Body of pancreas (tissue), 4 donors: ENCODE results near the gene TMEM128. TPM values are rescaled to one million over a fixed set of nuclear protein-coding genes. Genes with fewer than 3 reads are reported as not detected.

Experiments
- ATAC-seq: fragments of 150-250 bp; one replicate; pipeline ENCODE4 v1.9.1; 2016
- DNase-seq, 4 donors: peaks; one replicate each; pipeline ENCODE4 v3.0.0-alpha.2; 2019
- H3K27ac ChIP-seq, 4 donors: fragments of 200-600 bp; sonication (generic); 1 replicate in 3 of 4; 2 replicates in 1 of 4; pipeline versions ENCODE4 v1.5.1 to v1.6.1; 2016 to 2019; ENCODE audit warnings: mild to moderate bottlenecking in 1 of 4, mixed read lengths in 1 of 4, moderate library complexity in 1 of 4
- H3K27me3 ChIP-seq, 2 donors: fragments of 200-600 bp; sonication (generic); one replicate each; pipeline ENCODE4 v1.6.0; 2016; ENCODE audit warnings: mild to moderate bottlenecking in 1 of 2
- H3K36me3 ChIP-seq, 2 donors: fragments of 200-600 bp; sonication (generic); replicated peaks in 1 of 2; 2 replicates each; pipeline ENCODE4 v1.5.1; 2016; ENCODE audit warnings: low read depth in 2 of 2; ENCODE audit not compliant: insufficient read depth in 1 of 2
- H3K4me1 ChIP-seq: fragments of 200-600 bp; sonication (generic); one replicate; pipeline ENCODE4 v1.6.0; 2016
- H3K4me3 ChIP-seq, 2 donors: fragments of 200-600 bp; sonication (generic); 1 replicate in 1 of 2; 2 replicates in 1 of 2; pipeline ENCODE4 v1.5.1; 2016 to 2019
- H3K9me3 ChIP-seq, 3 donors: fragments of 200-600 bp; sonication (generic); 1 replicate in 2 of 3; 2 replicates in 1 of 3; pipeline ENCODE4 v1.5.1; 2016
- POLR2A ChIP-seq, 3 donors: fragments of 450-650 bp; IDR thresholded peaks; one replicate each; pipeline ENCODE4 v1.6.1; 2016; ENCODE audit warnings: antibody characterized with exemption in 3 of 3, mild to moderate bottlenecking in 2 of 3
- WGBS, 2 donors: methylation state at CpG; one replicate each; pipeline ENCODE4 v1.1.5; 2017; 5-methylcytosine and 5-hydroxymethylcytosine counted together
- intact Hi-C: fragments of 100-400 bp; cut with DNase I; formaldehyde crosslinking; loops from one replicate; pipeline ENCODE4 v1.15.1; 2023
- total RNA-seq, 2 donors: library from RNA; depleted of rRNA; stranded (reverse); fragments of >200 nt; gene quantifications; one replicate each; pipeline ENCODE4 v1.1.0, GENCODE V29; 2016
- TF ChIP-seq, protein P1 (sequence below), 7 experiments: fragments of 450-650 bp in 4 of 7; fragments of 200-600 bp in 3 of 7; sonication (generic) in 3 of 7; IDR thresholded peaks; one replicate each; pipeline ENCODE4 v1.5.1; 2016 to 2019; ENCODE audit warnings: antibody characterized with exemption in 7 of 7

TMEM128 gene
- total RNA-seq, 2 donors from 2014 or later, result 12.9 to 17.1 TPM

GRCh38 chr4:4289597-4289940, 41.5 kb upstream of the TMEM128 start:
- H3K4me1 ChIP-seq, result peaks cover 24% of the 10 kb centered on the region
- no peaks in the 10 kb centered on the region for H3K36me3 ChIP-seq
- 0 to 1% methylated on average over 6 to 10 of the region's 10 CpGs for WGBS, 2 donors
- DNase-seq (peak in 1 of 4 donors; percentile 20), ATAC-seq (no peak)
- H3K9me3 ChIP-seq, result no peaks in the 10 kb centered on the region
- TF ChIP-seq POLR2A (IDR thresholded peaks at IDR 0.05), result no peak
- TF ChIP-seq, protein P1, sequence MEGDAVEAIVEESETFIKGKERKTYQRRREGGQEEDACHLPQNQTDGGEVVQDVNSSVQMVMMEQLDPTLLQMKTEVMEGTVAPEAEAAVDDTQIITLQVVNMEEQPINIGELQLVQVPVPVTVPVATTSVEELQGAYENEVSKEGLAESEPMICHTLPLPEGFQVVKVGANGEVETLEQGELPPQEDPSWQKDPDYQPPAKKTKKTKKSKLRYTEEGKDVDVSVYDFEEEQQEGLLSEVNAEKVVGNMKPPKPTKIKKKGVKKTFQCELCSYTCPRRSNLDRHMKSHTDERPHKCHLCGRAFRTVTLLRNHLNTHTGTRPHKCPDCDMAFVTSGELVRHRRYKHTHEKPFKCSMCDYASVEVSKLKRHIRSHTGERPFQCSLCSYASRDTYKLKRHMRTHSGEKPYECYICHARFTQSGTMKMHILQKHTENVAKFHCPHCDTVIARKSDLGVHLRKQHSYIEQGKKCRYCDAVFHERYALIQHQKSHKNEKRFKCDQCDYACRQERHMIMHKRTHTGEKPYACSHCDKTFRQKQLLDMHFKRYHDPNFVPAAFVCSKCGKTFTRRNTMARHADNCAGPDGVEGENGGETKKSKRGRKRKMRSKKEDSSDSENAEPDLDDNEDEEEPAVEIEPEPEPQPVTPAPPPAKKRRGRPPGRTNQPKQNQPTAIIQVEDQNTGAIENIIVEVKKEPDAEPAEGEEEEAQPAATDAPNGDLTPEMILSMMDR (IDR thresholded peaks at IDR 0.05), result no peak
- peak overlapping the region in 3 of 4 donors; percentile 78 to 90 (median 85) for H3K27ac ChIP-seq
- intact Hi-C loops, result no loop called here
- no peaks in the 10 kb centered on the region for H3K27me3 ChIP-seq
- peak overlapping the region; percentile 74 to 79 for H3K4me3 ChIP-seq

GRCh38 chr4:4289055-4289454, 41.0 kb upstream of the TMEM128 start:
- peak overlapping the region in 1 of 2 donors; percentile 74 for H3K4me3 ChIP-seq
- no peak for ATAC-seq
- TF ChIP-seq POLR2A (IDR thresholded peaks at IDR 0.05), result no peak
- TF ChIP-seq, protein P1 (IDR thresholded peaks at IDR 0.05), result no peak
- 22 to 41% methylated on average over 3 of the region's 3 CpGs for WGBS, 2 donors
- intact Hi-C loops, result no loop called here
- no peaks in the 10 kb centered on the region for H3K36me3 ChIP-seq
- H3K27ac ChIP-seq, result no peak overlapping the region
- DNase-seq, result no peak
- H3K27me3 ChIP-seq, result no peaks in the 10 kb centered on the region
- H3K9me3 ChIP-seq, result no peaks in the 10 kb centered on the region
- peaks cover 24% of the 10 kb centered on the region for H3K4me1 ChIP-seq

GRCh38 chr4:4288098-4288497, 40.1 kb upstream of the TMEM128 start:
- Histone ChIP-seq H3K27ac (no peak overlapping the region), H3K27me3 (no peaks in the 10 kb centered on the region), H3K4me1 (peaks cover 24% of the 10 kb centered on the region), H3K36me3 (no peaks in the 10 kb centered on the region), H3K9me3 (no peaks in the 10 kb centered on the region), H3K4me3 (no peak overlapping the region)
- no peak for DNase-seq
- TF ChIP-seq, protein P1 (IDR thresholded peaks at IDR 0.05), result no peak
- no peak for TF ChIP-seq POLR2A (IDR thresholded peaks at IDR 0.05)
- no peak for ATAC-seq
- intact Hi-C loops, result no loop called here

DNA sequence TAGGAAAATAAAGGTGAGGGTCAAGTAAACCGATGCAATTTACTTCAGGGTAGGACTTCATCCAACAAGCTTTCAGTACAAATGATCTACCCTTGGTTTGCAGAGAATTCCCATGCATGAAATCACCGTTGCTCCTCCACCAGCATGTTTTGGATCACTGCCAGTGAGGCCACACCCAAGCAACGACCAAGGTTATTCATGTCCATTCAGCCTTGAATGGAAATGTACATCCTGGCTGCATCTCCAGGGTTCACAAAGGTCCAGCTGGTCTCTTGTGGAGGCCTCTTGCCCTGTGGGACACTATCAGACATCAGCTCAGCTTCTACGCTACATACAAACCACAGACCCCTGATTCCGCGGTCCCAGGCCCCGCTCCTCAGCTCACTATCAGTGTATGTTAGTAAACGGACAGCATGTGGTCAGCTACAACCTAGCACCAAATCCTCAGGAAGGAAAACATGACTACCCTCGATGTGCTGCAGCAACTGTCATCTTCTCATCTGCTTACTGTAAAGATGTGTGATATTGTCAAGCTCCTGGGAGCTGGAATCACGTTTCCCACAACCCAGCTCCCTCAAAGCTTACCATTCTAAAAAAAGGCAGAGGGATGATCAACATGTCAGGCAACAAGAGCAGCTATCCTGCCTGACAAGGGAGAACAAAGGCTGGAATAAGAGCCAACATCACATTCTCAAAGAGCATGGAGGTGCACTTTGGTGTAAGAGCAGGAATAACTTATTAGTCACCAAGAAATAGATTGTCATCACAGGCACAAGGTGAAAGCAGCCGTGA, 37.0 kb upstream of the TMEM128 start:
- no peaks in the 10 kb centered on the region for H3K9me3 ChIP-seq
- H3K27me3 ChIP-seq, result no peaks in the 10 kb centered on the region
- TF ChIP-seq POLR2A (IDR thresholded peaks at IDR 0.05), result no peak
- TF ChIP-seq, protein P1 (IDR thresholded peaks at IDR 0.05), result no peak
- DNase-seq (no peak), ATAC-seq (no peak)
- WGBS, 2 donors, result 76 to 81% methylated on average over 9 to 11 of the region's 11 CpGs
- H3K36me3 ChIP-seq, result peaks cover 0 to 10% of the 10 kb centered on the region in 2 donors
- peaks cover 9% of the 10 kb centered on the region for H3K4me1 ChIP-seq
- no peak overlapping the region for H3K27ac ChIP-seq
- intact Hi-C loops, result no loop called here
- H3K4me3 ChIP-seq, result no peak overlapping the region

- WGBS, 2 donors, result 92 to 95% methylated on average over 6 of the region's 6 CpGs
- H3K4me1 ChIP-seq, result no peaks in the 10 kb centered on the region
Measured at GRCh38 chr4:4281787-4282186, 33.8 kb upstream of the TMEM128 start.

More at GRCh38 chr4:4281787-4282186, 33.8 kb upstream of the TMEM128 start:
- Histone ChIP-seq H3K36me3 (peaks cover 4 to 10% of the 10 kb centered on the region in 2 donors), H3K27ac (no peak overlapping the region), H3K9me3 (no peaks in the 10 kb centered on the region), H3K4me3 (no peak overlapping the region), H3K27me3 (no peaks in the 10 kb centered on the region)
- TF ChIP-seq, protein P1 (IDR thresholded peaks at IDR 0.05), result no peak
- no peak for TF ChIP-seq POLR2A (IDR thresholded peaks at IDR 0.05)
- ATAC-seq (no peak), DNase-seq (no peak)
- intact Hi-C loops, result no loop called here
